Vagina (tissue), 2 donors: Measurements from ENCODE around the gene SPATA12.

Experiments
- POLR2A ChIP-seq, 2 donors: fragments of 450-650 bp; IDR thresholded peaks; one replicate each; pipeline ENCODE4 v1.6.1; 2017; ENCODE audit warnings: antibody characterized with exemption in 2 of 2, mild to moderate bottlenecking in 2 of 2, moderate library complexity in 2 of 2
- POLR2AphosphoS5 ChIP-seq, 2 donors: sonication (generic); formaldehyde crosslinking; IDR thresholded peaks; one replicate each; pipeline ENCODE4 v1.9.0; 2017; ENCODE audit warnings: antibody characterized with exemption in 2 of 2, mild to moderate bottlenecking in 2 of 2, low read depth in 1 of 2; ENCODE audit not compliant: insufficient read depth in 1 of 2

GRCh38 chr3:57110214-57110613, 49.8 kb downstream of the SPATA12 start:
- no peak for TF ChIP-seq POLR2AphosphoS5 (IDR thresholded peaks at IDR 0.05; ENCODE audit: insufficient read depth in 1 of 2, low read depth in 1 of 2)
- no peak for TF ChIP-seq POLR2A (IDR thresholded peaks at IDR 0.05)
